Lung microvascular endothelial cell (primary cell): Measurements from ENCODE around the gene TRIAP1. TPM values are rescaled to one million over a fixed set of nuclear protein-coding genes. Genes with fewer than 3 reads are reported as not detected.
"Not testable (repeated sequence)": the region's sequence is repeated elsewhere in the genome, so short reads cannot be mapped to it uniquely, and the experiment has no call there.

Experiments
- DNase-seq, 2 donors: peaks; one replicate each; pipeline versions ENCODE4 v3.0.0 to v3.0.0-alpha.2; 2010; ENCODE audit warnings: low read depth in 2 of 2
- total RNA-seq: library from RNA; depleted of rRNA; stranded (reverse); fragments of >200 nt; gene quantifications from 2 replicates; pipeline ENCODE4 v1.2.1, GENCODE V29; 2014

Gene TRIAP1
- total RNA-seq, 1 donor from 2014 or later, result 26.0 TPM

DNA sequence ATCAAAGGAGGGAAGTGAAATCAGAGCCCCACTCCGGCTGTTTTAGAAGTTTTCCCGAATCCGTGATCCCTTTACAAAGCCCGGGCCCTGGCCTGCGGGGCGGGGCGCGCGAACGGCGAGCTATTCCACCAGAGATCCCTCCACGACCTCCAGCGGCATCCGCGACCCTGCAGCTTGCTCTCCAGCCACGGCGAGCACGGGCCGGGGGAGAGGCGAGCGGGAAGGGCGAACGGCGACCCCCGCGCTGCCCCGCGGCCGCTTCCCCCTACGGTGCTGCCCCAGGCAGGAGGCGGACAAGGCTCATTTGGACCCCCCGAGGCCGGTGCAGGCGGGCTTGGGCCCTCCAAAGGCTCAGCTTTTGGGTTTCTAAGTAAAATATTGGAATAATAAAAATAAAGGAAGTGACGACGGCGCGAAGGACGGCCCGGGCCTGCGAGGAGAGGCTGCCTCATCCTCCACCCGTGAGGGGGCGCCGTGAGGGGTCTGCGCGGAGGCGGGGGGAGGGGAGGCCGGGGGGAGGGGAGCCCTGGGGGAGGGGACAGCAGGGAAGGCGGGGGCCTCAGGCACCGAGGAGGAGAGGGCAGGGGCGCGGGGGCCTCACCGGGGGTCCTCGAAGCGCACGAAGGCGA, 22.8 kb upstream of the TRIAP1 start:
- peak; percentile 59 to 61 for DNase-seq

DNA sequence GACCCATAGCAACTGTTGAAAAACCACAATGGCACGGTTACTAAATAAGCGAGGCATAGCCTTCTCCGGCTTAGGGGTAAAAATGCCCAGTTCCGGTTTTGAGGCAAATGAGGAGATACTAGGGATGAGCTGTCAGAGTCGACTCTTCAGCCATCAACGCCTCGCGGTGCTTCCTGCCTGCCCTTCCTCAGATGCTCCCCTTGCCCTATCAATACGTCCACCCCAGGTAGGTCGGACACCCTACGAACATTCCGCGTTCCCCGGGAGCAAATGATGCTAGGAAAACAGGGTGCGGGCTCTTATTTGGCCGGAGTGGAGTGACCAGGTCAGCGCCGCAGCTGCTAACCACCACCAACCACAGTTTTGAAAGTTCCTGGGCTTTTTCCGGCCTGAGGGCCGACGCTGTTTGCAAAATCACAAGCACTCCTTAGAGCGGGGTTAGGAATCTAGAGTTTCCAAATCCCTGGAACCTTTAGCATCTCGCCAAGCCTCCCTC, 22.2 kb upstream of the TRIAP1 start:
- DNase-seq, result peak; percentile 55 to 75

DNA sequence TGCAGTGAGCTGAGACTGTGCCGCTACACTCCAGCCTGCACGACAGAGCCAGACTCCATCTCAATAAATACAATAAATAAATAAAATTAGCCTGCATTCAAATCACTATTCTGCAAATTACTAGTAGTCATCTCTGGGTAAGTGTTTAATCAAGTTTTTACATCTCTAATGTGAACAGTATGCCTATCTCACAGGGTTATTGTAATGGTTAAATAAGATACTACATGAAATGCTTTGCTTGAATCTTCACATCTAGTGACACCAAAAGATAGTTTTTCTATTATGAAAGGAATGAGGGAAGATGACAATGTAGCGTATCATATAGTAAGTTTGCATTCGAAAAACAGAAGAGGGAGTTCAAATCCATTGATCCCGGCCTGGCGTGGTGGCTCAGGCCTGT, 21.3 kb upstream of the TRIAP1 start:
- no peak for DNase-seq

DNA sequence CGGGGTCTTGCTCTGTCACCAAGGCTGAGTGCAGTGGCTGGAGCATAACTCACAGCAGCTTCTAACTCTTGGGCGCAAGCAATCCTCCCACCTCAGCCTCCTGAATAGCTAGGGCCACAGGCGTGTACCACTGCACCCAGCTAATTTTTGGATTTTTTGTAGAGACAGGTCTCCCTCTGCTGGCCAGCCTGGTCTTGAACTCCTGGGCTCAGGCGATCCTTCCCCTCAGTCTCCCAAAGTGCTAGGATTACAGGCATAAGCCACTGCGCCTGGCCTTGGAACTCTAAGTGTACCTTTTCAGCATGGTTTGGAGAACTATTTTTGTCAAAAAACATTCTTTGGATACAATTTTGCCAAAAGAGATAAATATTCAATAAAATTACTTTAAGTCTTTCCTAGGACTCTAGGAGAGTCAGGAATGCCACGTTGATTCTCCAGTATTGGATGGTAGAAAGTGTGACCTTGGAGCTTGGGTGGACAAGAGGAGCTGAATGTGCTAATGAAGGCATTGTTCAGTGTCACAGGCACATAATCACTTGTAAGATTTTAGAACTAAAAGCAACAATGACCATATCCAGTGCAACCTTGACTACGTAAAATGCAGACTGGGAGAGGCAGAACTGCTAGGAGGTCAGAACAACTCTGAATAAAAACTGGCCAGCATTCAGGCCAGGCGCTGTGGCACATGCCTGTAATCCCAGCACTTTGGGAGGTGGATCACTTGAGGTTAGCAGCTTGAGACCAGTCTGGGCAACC, 20.6 kb upstream of the TRIAP1 start:
- peak; percentile 55 to 58 for DNase-seq

DNA sequence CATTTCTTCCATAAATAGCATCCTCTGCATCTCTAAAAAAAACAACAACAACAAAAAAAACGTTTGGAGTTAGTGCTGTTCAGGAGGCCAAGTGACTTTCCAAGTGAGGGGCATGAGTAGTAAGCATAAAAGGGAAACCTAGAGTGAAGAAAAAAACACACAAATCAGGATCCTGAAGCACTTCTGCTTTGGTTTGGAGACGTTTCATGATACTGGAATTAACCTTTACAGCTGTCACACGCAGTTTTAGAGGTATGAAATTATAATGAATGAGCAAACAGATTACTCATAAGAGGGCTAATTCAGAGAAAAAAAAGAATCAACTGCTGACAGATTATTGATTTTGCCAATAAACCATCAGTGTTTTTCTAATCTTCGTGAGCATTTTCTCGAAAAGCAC, 19.6 kb upstream of the TRIAP1 start:
- DNase-seq, result no peak

DNA sequence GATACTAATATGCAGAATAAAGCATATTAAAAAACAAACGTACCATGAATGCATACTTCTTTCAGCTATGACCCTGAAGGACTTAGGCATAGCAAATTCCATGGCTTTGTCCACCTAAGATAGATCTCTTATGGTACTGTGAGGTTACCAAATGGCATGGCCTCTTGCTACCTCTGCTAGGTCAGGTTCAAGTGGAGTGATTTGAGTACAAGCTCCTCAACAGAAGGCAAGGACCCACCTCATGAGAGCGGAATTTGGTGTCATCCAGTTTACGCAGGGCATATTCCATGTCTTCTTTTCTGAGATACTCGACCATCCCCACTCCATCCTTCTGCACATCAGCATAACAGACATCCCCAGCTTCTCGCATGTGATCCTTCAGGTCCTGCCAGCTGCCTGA, 17.5 kb upstream of the TRIAP1 start:
- no peak for DNase-seq

DNA sequence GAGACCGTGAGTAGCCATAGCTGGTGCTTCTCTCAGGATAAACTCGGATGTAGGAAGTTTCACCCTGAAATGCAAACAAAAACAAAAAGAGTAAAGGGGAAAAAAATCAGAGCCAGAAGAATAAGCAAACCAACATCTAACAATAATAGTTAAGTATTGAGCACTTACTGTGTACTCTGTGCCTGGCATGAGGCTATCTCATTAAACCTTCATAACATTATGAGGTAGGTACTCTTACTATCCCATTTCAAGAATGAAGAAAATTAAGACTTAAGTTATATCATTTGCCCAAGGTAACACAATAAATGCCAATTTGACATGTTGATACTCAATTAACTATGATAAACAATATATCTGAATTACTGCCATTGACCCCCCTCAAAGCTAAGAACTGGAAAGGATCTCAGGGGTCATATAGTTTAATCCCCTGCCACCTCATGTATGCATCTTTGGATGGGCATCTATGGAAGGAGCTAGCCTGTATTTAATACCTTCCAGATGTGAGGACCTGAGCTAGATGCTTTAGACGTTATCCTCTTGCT, 16.0 kb upstream of the TRIAP1 start:
- no peak for DNase-seq

DNA sequence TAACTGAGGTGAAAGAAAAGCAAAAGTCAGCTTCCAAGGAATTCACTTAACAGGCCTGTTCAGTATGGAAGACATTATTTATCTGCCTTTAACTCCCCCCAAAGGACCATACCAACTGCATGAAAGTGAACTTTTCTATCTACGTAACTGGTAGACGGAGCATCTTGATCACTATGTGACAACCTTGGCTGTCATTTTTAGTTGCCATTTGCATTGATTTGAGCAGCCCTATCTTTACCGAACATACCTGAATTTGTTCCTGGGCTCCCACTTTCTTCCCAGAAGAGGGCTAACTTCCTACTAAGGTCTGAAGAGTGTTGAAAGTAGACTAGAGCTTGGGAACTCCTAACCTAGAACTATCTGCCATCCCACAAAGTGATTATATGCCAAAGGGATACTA, 14.0 kb upstream of the TRIAP1 start:
- DNase-seq, result no peak

DNA sequence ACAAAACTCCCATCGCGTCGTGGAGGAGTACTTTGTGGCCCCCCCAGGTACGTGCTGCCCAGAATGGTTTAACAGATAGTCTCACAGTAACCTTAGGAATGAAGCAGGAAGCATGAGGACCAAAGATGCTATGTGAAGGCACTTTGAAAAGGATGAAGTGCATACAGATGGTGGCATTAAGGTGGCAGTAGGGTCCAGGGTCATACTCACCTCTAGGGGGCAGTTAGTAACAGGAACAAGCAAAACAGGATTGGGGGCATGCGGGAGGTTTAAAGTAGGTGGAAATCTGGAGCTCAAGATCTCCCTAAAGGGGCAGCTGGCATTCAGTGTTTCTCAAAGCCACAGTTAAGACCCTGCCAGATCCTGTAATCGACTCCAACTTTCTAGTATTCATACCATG, 10.9 kb upstream of the TRIAP1 start:
- DNase-seq, result peak in 1 of 2 donors; percentile 29

DNA sequence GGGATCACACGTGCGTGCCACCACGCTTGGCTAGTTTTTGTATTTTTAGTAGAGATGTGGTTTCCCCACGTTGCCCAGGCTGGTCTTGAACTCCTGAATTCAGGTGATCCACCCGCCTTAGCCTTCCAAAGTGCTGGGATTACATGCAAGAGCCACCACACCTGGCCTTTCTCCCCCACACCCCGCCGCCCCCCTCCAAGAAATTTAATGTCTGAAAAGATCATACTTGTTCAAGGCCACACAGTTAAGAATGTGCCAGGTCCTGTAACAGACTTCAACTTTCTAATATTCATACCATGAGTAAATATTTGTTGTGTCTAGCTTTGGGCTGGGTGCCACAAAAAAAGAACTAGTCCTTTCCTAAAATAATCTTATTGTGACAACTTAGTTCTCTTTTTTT, 9.1 kb upstream of the TRIAP1 start:
- no peak for DNase-seq

DNA sequence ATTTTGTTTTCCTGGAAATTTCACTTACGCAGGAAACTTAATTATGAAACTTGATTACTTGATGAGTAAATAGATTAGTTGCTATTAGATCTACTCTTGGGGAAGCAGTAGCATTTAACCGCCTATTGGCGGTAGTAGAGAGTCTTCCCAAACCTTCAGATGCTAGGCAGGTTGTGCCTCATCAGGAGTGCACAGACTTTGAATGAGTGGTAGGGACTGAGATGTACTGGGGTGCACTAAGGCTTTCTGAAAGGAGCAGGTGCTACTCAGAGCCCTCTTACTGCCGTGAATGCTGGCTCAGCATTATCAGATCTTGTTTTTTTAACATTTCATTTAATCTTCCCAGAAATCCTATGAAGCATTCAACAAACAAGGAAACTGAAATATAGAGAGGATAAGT, 7.8 kb upstream of the TRIAP1 start:
- DNase-seq, result peak; percentile 41 to 53

DNA sequence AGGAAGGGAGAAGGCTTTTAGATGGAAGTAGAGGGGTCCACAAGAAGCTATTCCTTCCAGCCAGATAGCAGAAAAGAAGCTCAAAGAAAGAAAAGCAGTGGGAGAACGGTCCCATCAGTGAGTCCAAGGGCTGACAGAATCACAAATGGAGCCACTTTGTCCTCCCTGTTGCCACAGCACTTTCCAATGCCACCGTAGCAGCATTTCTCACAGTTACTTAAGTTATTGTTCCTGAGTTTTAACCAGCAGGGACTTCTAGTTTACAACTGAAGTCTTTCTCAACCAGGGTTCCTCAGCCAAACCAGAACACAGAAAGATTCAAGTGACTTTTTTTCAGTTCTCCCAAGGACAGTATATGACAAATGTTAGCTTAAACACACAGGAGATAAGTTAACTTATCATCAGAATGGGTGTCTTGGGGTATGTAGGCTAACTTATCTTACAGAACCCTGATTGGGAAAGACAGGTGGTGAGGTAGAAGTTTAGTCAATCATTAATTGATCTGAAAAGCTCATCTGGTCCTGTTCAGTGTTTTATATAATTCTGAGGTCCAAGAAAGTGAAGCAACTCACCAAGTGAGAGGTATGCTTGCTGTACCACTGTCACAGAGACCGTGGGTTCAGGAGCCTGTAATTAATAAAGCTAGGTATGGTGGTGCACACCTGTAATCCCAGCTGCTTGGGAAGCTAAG, 7.0 kb upstream of the TRIAP1 start:
- DNase-seq, result no peak

DNA sequence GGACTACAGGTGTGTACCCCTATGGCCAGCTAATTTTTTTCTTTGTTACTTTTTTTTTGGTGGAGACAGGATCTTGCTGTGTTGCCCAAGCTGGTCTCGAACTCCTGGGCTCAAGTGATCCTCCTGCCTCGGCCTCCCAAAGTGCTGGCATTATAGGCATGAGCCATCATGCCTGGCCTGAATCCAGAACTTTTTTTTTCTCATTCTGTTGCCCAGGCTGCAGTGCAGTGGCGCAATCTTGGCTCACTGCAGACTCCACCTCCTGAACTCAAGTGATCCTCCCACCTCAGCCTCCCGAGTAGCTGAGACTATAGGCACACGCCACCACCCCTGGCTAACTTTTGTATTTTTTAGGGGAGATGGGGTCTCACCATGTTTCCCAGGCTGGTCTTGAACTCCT, 6.3 kb upstream of the TRIAP1 start:
- DNase-seq, result not testable (repeated sequence)

DNA sequence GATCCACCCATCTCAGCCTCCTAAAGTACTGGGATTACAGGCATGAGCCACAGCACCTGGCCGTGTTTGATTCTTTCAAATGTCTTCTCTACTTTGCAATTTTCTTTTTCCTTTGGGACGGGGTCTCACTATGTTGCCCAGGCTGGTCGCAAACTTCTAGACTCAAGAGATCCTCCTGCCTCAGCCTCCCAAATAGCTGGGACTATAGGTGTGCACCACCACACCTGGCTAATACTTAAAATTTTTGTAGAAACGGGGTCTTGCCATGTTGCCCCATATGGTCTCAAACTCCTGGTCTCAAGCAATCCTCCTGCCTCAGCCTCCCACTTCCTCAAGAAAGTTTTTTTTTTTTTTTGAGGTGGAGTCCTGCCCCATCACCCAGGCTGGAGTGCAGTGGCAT, 1.8 kb upstream of the TRIAP1 start:
- DNase-seq, result no peak

DNA sequence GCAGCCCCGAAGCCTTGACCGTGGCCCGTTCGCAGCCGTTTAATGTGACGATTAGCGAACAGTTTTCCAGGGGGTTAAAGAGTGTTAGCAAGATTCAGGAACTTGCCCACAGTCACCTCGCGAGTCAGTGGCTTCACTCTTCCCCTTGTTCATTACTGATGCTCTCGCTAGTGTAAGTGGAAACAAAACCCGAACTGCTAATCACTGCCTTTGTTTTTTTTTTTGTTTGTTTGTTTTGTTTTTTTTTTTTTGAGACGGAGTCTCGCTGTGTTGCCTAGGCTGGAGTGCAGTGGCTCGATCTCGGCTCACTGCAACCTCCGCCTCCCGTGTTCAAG, 627 bp upstream of the TRIAP1 start:
- DNase-seq, result not testable (repeated sequence)

DNA sequence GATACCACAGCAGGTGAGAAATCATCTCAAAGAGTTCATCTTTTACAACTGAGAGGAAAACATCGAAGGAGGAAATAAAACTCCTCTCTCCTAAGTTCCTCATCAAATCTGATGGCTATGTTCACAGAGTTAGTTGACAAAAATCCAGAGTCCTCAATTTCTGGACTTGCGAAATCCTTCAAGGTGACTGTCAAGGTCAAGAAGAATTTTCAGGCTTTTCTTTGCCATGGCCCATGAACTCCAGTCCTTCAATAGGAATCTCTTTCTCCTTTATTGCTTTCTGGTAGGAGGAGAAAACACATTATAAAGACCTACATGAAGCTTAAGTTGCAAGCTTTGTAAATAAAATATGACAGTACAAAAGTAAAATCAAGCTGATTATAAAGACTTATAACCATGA, 1.5 kb downstream of the TRIAP1 start:
- no peak for DNase-seq

DNA sequence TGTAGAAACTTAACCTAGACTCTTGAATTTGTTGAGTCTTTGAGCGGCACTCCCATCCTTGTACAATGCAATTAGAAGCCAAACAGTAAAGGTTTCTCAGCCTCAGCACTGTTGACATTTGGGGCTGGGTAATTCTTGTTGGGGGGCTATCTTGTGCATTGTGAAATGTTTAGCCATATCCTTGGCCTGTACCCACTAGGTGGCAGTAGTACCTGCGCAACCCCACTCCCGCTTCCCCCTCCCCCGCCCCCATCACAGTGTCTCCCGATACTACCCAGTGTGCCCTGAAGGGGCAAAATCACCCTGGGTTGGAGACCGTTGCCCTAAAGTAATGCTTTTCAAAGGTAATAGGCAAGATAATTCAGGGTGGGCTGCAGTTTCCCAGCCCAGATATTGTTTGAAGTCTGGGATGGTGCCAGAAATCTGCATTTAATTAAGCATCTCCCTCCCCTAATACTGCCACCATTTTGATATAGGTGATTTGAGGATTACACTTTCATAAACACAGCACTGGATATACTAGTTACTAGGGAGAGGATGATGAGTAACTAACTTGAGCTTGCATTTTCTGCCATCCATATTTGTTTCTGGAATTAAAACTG, 6.4 kb downstream of the TRIAP1 start:
- peak; percentile 81 to 83 for DNase-seq

DNA sequence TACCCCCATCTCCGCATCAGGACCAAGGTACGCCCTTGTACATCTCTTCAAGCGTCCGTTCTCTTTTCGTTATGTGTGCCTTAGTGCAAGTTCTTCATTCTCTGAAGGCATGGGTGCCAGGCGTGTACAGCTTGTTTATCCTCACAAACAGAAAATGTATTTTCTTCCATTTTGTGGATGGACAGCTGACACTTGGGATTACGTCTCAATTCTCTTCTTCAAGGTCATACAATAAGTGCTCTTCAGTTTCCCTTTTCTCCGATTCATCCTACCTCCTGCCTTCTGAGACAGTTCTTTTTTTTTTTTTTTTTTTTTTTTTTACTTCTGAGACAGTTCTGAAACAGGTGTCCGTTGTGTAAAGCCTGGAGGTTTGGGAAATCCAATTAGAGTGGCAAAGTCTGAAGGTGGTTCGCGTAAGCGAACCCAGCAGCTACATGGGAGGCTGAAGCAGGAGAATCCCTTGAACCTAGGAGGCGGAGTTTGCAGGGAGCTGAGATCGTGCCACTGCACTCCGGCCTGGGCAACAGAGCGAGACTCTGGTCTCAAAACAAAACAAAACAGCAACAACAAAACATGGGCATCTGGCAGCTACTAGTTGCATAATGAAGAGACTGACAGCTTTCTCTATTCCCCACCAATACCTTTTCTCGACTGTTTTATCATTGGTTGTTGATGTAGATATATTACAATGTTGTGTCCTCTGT, 7.5 kb downstream of the TRIAP1 start:
- peak in 1 of 2 donors; percentile 15 for DNase-seq

DNA sequence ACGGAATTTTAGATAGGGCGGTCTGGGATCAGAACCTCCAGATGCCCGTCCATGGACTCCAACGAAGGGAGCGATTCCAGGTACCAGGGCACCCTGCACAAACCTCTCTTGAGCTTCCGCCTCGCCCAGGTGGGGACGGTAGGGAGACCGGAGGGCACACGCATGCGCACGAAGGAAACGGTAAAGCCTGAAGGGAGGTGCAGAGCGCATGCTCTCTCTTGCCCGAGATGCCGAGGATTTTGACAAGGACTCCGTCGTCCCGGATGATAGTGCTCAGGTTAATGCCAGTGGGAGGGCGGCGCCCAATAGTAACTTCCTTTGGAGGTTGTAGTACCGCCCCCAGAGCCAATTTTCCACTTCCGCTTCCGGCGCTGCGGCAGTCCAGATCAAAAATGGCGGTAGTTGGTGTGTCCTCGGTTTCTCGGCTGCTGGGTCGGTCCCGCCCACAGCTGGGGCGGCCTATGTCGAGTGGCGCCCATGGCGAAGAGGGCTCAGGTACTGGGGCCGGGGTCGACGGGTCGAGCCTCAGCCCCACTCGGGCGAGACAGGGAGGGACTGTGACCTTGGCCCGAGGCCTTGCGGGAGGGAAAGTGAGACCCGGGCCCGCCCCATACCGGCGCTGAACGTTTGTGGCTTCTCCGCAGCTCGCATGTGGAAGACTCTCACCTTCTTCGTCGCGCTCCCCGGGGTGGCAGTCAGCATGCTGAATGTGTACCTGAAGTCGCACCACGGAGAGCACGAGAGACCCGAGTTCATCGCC, 8.3 kb downstream of the TRIAP1 start, which contains the start of gene COX6A1:
COX6A1 (plus strand) TSS at position 379 of the 760 bp plus-strand sequence; CDS start at position 393, 14 bp downstream.
- peak; percentile 92 to 96 for DNase-seq

DNA sequence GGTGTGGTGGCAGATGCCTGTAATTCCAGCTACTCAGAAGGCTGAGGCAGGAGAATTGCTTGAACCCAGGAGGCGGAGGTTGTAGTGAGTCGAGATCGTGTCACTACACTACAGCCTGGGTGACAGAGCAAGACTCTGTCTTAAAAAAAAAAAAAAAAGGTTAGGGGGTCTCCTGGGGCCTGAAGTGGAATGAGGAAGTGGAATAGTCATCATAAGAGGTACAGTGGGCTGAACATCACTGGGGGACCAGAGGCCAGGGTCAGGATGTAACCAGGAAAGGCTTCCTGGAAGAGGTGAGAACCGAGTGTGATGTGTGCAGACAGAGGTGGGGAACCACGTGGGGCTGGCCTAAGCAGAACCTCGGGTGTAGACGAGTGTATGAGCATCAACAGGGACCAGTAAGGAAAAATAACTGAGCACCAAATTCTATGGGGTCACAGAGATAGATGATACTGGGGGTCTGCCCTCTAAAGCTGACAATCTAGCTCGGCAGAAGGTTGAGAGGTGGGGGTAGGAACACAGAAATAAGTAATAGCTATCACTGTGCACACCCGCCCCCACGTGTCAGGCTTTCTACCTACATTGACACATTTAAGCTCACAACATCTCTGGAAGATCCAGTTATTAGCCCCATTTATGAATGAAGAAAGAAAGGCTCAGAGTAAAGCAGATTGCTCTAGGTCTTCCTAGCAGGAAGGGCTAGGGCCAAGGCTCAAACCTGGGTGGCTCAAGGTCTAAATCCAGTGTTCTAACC, 13.2 kb downstream of the TRIAP1 start:
- DNase-seq, result no peak
